ENCODE data around the gene TUG1. TPM values are rescaled to one million over a fixed set of nuclear protein-coding genes. Genes with fewer than 3 reads are reported as not detected.

The TUG1 gene
- total RNA-seq, 1 donor from 2014 or later, result 74.7 TPM

- Mint-ChIP-seq H3K9me3 (ENCODE audit: low read depth) (no peaks in the 10 kb centered on the region), H3K36me3 (ENCODE audit: low read depth) (peaks cover 24% of the 10 kb centered on the region), H3K4me1 (ENCODE audit: low read depth) (peaks cover 18% of the 10 kb centered on the region), H3K27ac (ENCODE audit: unreplicated experiment) (no peak overlapping the region), H3K27me3 (ENCODE audit: low read depth) (no peaks in the 10 kb centered on the region), H3K4me3 (ENCODE audit: unreplicated experiment) (no peak overlapping the region)
- TF ChIP-seq, protein P1, sequence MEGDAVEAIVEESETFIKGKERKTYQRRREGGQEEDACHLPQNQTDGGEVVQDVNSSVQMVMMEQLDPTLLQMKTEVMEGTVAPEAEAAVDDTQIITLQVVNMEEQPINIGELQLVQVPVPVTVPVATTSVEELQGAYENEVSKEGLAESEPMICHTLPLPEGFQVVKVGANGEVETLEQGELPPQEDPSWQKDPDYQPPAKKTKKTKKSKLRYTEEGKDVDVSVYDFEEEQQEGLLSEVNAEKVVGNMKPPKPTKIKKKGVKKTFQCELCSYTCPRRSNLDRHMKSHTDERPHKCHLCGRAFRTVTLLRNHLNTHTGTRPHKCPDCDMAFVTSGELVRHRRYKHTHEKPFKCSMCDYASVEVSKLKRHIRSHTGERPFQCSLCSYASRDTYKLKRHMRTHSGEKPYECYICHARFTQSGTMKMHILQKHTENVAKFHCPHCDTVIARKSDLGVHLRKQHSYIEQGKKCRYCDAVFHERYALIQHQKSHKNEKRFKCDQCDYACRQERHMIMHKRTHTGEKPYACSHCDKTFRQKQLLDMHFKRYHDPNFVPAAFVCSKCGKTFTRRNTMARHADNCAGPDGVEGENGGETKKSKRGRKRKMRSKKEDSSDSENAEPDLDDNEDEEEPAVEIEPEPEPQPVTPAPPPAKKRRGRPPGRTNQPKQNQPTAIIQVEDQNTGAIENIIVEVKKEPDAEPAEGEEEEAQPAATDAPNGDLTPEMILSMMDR (IDR thresholded peaks at IDR 0.05), result no peak
- no peak for DNase-seq (ENCODE audit: low spot score)
Measured at GRCh38 chr22:30953206-30953605, 15.9 kb upstream of the TUG1 start.

DNA sequence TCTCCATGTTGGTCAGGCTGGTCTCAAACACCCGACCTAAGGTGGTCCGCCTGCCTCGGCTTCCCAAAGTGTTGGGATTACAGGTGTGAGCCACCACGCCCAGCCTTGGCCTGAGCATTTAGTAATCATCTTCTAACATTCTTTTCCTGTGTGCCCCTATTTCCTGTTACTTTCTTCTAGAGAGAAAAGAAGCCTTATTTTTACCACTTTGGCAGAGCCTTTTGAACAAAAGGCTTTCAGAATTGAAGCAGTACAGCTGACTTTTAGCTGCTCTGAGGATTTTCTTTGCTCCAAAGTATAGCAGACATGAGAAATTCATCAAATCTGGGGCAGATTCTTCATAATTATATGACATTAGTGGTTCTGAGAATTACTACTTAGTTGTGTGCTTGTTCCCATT lies 13.9 kb upstream of the TUG1 start:
- H3K4me3 Mint-ChIP-seq (ENCODE audit: unreplicated experiment), result no peak overlapping the region
- DNase-seq (ENCODE audit: low spot score), result no peak
- H3K4me1 Mint-ChIP-seq (ENCODE audit: low read depth), result peaks cover 10% of the 10 kb centered on the region
- H3K27me3 Mint-ChIP-seq (ENCODE audit: low read depth), result no peaks in the 10 kb centered on the region
- H3K9me3 Mint-ChIP-seq (ENCODE audit: low read depth), result no peaks in the 10 kb centered on the region
- peaks cover 18% of the 10 kb centered on the region for H3K36me3 Mint-ChIP-seq (ENCODE audit: low read depth)
- TF ChIP-seq, protein P1 (IDR thresholded peaks at IDR 0.05), result no peak
- H3K27ac Mint-ChIP-seq (ENCODE audit: unreplicated experiment), result no peak overlapping the region

GRCh38 chr22:30964858-30965257 lies 4.2 kb upstream of the TUG1 start:
- Mint-ChIP-seq H3K4me3 (ENCODE audit: unreplicated experiment) (no peak overlapping the region), H3K27me3 (ENCODE audit: low read depth) (no peaks in the 10 kb centered on the region), H3K27ac (ENCODE audit: unreplicated experiment) (no peak overlapping the region), H3K9me3 (ENCODE audit: low read depth) (peaks cover 10% of the 10 kb centered on the region), H3K36me3 (ENCODE audit: low read depth) (peaks cover 10% of the 10 kb centered on the region), H3K4me1 (ENCODE audit: low read depth) (peaks cover 45% of the 10 kb centered on the region)
- DNase-seq (ENCODE audit: low spot score), result no peak
- TF ChIP-seq, protein P1 (IDR thresholded peaks at IDR 0.05), result no peak

DNA sequence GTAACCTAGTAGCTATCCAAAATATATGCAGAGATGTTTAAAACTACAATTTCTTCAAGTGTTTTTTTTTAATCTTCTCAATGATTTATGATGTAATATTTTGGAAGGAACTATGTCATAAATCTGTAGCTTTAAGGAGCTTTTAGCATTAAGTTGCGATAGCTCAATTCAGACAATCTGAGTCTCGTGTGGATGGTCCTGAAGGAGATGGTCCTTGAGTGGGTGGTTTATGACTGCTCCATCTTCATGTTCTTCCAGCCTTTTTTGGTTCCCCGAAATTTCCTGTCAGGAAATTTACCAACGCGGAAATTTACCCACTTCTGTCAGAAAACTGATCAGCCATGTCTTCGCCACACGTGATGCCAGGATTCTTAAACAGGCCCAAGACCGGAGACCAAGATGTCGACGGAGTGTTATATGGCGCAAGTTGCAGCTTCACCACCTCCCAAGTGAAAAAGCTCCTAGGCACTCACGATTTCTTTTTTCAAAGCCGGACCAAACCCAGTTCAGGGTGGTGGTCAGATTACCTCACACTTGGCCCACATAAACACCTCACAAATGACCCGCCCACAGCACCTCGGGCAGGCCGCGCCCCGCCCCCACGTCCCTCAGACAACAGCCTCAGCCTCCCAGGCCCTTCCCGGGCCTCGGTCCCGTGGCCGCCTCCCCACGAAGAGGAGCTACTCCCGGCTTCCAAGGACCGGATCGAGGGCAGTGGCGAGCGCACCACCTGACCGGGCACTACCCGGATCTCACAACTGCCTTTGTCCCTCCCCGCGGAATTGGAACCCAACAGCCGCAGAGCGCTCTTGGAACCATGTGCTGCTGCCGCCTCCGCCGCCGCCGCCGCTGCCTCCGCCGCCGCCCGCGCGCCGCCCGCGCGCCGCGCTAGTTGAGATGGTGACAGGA lies 796 bp upstream of the TUG1 start, which contains the start of gene MORC2:
Gene MORC2 (minus strand): TSS at position 760 of the 909 bp plus-strand sequence. CDS start 885 bp downstream, outside the sequence.
- peak within 1 kb of the TSS; percentile 99 for H3K27ac Mint-ChIP-seq (ENCODE audit: unreplicated experiment)
- H3K36me3 Mint-ChIP-seq (ENCODE audit: low read depth), result peaks cover 30% of the 10 kb centered on the region
- TF ChIP-seq, protein P1 (IDR thresholded peaks at IDR 0.05), result no peak
- peaks cover 27% of the 10 kb centered on the region for H3K9me3 Mint-ChIP-seq (ENCODE audit: low read depth)
- H3K27me3 Mint-ChIP-seq (ENCODE audit: low read depth), result no peaks in the 10 kb centered on the region
- H3K4me3 Mint-ChIP-seq (ENCODE audit: unreplicated experiment), result peak within 1 kb of the TSS; percentile 92
- DNase-seq (ENCODE audit: low spot score), result no peak
- peaks cover 69% of the 10 kb centered on the region for H3K4me1 Mint-ChIP-seq (ENCODE audit: low read depth)

DNA sequence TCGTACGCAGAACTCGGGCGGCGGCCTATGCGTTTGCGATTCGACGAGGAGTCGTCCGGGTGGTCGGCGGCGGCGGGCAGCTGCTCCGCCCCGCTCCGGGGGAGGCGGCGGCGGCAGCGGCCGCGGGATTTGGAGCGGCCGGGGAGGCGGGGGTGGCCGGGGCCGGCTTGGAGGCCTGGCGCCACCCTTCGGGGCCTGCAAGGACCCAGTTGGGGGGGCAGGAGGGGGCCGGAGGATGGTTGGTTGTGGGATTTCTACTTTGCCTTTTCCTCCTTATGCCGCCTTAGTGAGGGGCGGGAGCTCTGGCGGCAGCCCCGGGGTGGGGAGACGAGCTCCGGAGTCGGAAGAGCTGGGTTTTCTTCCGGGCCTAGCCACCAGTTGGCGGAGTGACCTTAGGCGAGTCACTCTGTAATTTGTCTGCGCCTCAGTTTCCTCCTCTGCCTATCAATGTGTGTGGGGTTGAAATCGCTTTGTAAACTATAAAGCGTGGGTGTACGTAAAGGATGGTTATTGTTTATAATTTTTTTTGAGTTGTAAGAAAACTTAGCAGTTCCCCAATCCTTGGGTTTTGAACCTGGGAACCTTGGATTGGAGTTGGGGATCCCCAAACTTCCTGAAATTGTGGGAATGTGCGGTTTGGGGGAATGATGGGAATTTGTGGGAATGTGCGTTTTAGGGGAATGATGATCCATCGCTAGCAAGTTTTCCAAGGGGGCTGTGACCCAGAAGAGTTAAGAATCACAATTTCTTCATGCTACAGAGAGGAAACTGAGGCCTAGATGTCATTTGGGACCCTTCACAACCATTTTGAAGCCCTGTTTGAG lies 679 bp downstream of the TUG1 start:
- Mint-ChIP-seq H3K9me3 (ENCODE audit: low read depth) (peaks cover 33% of the 10 kb centered on the region), H3K27ac (ENCODE audit: unreplicated experiment) (peak overlapping the region; percentile 93), H3K27me3 (ENCODE audit: low read depth) (no peaks in the 10 kb centered on the region), H3K36me3 (ENCODE audit: low read depth) (peaks cover 41% of the 10 kb centered on the region), H3K4me1 (ENCODE audit: low read depth) (peaks cover 57% of the 10 kb centered on the region), H3K4me3 (ENCODE audit: unreplicated experiment) (peak overlapping the region; percentile 92)
- DNase-seq (ENCODE audit: low spot score), result no peak
- TF ChIP-seq, protein P1 (IDR thresholded peaks at IDR 0.05), result peak; percentile 50
